ENCODE measurements around the gene ANKRD1.

ANKRD1 gene

DNA sequence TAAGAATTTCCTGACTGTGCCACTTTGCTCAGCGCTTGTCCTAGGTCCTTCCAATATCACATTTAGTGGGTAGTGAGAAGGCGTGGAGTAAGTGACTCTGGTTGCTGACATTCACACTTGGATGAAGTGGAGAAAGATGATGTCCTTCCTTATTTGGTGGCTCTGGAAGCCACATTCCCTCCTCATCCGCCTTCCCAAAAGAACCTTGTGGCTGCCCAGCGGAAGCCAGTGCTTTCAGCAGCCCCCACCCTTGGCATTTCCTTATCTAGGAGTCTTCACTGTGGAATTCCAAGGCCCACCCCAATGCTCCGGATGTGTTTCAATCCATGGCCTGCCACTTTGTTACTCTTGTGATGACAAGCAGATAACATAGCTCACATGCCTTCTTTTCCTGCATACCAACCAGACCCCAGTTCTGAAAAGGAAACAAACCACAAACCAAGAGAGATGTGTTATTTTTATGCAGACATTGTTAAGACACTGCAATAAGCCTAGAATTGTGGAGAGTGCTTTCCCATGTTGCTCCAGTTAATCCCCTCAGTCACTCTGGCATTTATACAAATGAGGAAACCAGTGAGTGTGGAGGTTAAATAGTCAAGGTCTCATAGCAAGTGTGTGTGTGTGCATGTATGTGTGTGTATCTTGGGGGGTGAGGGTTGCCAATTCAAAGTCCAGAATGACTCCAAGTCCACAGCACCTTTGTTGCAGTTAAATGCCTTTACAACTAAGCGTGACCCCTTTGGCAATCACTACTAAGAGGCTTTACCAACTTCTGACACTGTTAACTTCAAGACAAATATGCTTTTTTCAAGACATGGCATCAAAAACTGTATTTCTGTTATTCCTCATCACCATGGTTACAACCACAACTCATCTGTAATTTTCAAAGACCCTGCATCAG, 10.3 kb upstream of the ANKRD1 start:
- DNase-seq = no peak

DNA sequence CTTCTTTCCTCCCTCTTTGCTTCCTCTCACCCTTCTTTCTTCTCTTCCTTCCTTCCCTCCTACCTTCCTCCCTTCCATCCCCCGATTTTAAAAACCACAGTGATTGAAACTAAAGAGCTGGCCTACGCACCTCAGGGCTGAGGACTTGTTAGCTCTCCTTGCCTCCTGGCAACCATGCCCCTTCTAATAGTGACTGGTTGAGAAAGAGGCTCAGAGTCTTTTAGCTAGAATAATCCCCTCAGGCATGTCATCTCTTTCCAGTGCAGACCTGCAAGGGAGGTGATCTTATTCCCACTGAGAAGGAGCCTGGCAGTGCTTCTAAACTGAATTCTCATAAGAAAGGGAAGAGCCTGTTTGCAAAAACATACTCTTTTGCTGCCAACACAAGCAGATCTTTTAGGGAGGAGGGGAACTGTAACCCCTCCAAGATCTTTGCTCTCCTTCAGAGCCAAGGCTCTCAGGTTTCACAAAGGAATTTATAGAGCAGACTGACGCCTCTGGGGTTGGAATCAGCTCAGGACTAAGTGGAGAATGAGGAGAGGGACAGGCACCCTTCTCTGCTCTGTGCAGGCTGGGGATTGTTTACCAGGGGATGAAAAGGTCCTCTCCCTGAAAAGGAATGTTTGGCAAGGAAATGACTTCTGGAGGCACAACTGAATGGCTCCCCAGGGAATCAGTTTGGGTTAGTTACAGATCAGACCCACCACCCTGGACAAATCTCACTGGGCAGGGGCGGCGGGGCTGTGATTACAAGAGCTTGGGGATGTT, 9.4 kb upstream of the ANKRD1 start:
- DNase-seq = no peak

DNA sequence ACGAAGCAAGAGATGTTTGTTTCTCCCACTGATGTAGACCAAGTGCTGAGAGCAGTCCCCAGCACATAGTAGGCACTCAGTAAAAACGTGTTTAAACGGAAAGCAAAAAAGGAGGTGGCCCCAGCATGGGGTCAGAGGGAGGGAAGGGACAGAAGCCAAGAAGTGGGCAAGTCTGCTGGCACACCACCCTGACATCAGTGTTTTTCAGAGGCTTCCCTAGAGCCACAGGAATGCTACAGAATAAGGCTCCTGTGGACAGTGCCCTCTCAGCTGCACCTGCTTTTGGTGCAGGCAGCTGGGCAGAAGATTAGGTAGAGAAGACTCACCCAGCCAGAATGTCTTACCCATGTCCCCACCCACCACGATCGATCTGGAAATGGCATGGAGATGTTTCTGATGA, 8.3 kb upstream of the ANKRD1 start:
- no peak for DNase-seq

DNA sequence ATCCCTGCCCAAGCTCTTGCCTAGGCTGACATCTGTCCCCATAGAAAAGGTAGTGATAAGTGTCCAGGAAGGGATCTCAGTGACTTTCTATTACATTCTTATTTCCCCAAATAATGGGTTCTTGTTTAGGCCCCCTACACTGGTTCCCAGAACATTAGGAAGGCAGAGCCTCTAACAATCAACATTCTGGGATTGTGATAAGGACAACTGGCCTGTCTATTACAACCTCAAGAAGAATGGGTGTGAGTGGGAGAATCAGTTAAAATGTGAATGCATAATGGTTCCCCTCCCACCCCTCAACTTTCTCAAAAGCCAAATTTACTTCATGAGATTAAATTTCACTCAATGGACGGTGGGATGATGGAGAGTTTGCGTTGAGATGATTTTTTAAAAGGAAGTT, 6.4 kb upstream of the ANKRD1 start:
- DNase-seq = no peak

DNA sequence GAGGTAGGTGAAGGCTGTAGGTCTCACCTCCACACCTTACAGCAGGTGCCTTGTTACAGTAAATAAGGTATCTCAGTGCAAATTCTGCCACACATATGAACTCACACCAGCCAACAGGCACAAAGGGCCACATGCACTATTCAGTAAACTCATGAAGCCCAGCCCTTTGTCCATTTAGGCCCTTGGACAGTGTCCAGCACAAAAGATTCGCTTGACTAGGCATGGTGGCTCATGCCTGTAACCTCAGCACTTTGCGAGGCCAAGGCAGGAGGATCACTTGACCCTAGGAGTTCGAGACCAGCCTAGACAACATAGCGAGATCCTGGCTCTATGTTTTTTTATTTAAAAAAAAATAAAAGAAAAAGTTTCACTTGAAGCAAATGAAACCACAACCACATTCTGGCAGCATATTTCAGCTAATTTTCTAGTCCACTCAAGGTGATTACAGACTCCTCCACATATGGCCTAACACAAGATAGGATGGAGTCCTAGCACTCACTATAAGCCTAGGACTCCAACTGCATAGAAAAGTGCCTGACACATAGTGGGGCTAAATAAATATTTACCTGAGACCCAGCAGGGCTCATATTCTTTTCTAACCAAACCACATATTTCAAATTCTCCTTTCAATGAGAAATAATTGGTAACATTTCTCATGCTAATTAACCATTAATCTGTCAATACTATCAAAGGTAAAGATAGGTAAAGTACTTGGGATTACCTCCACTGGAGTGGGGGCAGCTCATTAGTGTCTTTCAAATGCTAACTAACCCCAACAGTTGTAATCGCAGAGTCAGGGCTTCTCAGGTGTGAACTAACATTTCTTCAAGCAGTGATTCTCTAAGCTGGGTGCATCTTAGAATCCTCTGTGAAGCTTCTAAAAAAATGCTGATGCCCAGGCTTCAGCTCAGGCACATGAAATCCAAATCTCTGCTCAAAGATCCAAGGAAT, 4.5 kb upstream of the ANKRD1 start:
- no peak for DNase-seq

DNA sequence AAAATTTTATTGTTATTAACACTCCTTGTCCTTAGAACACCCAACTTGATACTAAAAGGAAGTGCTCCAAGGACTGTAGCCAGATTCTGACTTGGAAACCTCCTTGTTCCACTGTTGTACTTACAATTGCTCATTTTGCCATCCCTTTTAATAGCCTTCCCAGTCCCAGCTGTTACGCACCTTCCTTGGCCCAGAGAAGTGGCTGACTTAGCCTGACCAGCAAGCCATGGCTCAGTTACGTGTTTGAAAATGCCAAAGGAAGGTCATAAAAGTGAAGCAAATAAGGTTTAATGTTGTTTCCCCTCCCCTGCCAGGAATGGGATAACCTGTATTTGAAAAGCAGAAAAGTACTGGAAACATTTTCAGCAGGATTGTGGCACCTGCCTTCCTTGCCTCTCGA, 3.7 kb upstream of the ANKRD1 start:
- no peak for DNase-seq

DNA sequence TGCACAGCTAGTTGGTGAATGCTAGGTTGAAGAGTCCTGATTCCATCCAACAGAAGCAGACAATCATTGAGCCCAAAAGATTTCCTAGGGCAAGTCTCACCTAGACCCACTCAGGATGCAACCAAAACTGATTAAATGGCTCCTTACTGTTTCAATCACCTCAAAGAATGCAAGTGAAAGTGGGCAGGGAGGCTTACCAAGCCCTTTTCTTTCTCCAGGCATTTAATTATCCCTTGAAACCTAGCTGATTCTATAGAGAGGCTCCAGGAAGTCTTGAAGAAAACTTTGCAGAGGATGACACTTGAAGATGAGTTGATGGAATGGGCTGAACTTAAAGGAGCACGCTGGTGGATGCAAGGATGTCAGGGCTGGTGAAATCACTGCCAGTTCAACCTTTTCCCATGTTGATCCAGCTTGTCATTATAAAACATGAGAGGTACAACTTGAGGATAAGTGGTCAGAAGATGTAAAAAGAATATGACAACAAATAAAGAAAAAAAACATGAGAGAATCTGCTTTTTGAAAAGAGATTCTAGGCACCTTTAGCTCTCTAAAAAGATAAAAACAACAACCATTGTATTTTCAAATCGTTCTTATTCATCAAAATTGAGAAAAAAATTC, 2.3 kb upstream of the ANKRD1 start:
- DNase-seq = no peak

DNA sequence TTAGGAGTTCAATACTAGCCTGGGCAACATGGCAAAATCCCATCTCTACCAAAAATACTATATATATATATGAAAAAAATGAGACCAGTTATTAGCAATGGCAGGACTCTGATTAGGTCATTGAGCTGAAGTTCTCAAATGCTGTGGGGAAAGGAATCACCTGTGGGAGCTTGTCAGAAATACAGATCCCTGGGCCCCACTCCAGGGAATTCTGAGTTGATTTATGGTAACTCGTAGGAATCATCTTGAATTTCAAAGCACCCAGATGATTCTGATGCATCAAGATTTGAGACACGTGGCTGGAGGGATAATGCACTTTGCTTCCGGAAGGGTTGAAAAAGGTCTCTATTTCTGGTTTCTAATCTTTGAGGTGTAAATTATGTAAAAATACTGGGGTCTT, 1.0 kb upstream of the ANKRD1 start:
- DNase-seq = no peak

DNA sequence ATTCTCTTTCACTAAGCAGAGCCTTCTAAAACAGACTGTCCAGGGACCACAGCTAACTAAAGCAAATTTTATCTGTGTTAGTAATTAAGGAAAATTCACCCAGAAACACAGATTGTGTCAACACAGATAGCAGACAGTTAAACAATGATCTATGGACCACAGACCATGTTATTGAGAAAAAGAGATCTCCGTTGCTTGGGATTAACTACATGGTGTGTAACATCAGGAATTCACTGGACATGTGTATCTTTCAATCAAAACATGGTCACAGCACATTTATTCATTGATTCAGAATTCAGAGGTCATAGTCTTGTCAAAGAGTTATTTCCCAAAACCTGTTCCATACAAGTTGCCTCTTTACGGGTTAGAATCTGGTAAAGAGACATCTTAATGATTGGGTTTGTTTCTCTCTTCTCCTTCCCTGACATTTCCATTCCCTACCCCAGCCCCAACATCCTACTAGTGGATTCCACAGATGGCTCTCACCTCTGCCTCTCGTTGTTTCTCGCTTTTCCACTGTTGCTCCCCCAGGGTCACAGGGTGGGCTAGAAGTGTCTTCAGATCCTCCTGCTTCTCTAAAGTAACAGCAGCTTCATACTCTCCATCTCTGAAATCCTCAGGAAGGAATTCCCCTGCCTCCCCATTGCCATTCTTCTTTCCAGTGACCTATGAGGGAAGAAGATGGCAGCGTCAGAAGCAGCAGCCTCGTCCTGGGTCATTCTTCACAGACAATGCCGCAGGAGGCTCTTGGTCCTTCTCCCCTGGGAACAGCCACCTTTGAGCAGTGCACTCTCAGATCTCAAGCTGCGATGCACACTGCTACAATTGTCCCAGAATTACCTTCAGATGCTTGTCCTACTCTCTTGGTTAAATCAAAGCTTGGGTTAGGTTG, 958 bp downstream of the ANKRD1 start:
- DNase-seq = no peak

DNA sequence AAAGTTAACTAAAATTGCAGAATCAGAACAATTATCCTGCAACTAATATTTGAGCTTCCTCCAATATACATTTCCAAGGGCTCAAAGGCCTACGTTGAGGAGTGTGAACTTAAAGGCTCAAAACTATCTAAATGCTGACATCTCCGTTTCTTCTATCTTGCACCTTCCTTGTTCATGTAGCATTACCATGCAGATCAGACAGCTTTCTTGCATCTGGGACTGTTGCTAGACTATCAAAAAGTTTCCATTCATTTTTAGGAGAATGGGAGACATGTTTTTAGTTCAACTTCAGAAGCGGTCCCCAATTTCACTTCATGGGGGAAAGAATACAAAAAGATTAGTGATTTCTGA, 2.9 kb downstream of the ANKRD1 start:
- DNase-seq = no peak

DNA sequence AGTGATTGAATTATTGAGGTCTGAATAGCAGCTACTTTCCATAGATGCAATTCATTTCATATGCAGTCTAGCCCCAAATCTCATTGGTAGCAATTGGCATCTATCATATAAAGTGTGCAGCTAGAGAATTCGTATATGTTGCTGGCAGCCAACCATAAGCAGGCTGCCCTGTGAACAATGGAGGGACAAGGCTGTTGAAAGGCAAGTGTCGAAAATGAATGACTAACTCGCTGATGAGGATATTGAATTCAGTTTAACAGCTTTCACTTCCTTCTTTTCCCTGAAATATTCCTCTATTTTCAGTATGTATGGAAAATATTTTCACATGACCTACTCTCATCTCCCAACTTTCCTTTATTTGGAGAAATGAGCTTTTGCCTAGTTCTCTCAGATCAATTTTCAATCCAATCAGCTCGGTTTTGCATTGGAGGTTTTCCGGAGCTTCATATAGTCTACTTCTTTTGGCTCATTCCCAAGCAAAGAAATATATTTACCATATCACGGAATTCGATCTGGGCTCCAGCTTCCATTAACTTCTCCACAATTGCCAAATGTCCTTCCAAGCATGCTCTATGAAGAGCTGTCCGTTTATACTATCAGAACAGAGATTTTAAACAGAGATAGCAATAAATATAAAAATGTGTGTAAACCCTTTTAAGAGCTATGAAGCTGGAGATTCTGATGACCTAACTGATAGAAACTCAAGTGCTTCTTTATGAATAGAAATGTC, 3.5 kb downstream of the ANKRD1 start:
- DNase-seq = no peak

DNA sequence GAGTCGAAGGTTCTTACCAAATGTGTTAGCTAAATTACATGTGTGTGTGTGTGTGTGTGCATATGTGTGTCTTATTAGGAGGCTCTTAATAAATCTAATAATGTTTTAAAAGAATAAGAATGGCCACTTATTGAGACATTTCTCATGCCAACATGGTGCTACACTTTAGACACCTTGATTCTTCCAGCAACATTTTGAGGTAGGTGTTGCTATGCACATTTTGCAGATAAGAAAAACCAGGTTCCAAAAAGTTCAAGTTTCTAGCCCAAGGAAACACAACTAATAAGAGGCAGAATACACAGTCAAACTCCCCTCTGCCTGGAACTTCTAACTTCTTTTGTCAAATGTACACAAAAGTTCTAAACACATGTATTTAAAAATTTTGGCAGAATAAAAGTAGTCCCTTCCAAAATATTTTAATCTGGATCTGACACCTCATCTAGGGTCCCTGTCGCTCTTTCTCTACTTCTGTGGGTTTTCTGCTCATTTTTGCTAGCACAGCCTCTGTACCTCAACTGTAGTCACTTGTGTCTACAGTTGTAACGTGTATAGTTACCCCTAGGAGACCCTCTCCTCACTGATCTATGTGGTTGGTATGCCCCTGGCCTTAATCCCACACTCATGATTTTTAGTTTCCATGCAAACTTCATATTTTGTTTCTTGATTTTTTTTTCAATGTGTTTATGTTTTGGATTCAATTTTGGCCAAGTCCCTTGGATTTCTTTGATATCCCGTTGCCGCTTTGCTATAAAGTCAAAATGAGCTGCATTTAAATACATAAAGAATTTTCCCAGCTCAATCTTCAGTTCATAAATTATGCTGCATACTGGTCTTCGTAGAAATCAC, 4.3 kb downstream of the ANKRD1 start:
- no peak for DNase-seq

DNA sequence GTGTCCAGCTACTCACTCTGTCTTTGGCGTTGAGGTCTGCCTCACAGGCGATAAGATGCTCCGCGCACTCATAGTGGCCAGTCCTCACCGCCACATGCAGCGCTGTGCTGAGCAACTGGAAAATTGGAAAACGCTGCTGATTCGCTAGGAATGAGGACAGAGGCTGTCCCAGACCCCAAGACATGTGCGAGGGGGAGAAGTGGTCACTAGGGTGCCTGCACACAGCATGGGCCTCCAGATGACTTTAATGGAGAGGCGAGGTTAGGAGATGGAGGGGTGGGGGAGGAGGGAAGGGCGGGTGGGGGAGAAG, 5.2 kb downstream of the ANKRD1 start:
- DNase-seq = no peak

DNA sequence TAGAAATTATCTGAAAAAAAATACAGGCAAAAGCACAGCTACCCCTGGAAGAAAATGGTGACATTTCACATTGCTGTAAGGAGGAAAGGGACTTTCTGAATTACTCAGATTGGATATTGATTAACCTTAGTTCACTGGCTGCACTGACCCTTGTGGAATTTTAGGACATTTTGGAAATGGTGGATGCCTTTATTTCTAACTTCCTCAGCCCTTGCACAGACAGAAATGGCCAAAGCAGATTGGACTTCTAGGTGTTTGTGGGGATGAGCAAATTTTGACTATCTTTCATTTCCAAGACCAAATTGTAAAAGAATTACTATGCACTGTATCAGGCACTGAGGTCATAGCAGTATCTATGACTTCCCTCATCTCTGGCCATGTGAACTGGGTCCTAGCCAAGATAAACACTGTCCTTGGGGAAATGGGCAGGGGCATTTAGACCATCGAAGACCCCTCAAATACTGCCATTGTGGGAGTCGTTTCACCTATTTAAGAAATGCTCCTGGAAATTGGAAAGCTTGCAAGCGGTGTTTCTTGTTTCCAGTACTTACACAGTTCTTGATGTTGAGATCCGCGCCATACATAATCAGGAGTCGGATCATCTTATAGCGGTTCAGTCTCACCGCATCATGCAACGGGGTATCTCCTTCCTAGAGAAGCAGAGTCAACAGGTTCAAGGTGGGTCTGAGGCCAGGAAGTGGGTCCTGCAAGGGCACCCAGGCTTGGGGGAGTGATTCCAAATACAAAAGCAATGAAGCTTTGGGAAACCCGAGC, 5.7 kb downstream of the ANKRD1 start:
- no peak for DNase-seq

DNA sequence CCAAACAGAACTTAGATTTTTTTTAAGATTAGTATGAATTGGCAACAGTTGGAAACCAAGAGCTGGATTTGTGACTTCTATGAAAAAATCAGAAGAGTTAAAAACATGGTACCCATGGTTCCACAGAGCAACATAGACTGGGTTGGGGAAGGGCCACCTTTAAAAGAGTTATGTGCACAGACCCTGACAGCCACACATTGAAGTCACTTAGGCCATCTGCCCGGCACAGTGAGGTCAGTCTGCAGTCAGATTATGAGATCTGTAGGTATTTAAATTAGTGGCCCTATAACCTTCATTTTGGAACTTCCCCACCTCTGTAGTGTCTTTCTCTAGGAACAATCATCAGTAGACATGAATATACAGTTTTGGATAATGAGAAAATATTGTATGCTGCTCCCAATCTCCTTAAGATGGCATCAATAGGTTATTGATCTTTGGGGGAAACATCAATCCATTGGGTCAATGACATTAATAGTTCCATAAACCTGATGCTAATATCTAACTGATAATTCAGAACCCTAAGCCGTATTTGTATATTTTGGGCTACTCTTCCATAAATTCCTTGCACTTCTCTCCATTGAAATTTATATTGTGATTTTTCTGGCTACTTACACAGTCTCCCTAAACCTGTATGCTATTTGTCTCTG, 7.0 kb downstream of the ANKRD1 start:
- DNase-seq = no peak

DNA sequence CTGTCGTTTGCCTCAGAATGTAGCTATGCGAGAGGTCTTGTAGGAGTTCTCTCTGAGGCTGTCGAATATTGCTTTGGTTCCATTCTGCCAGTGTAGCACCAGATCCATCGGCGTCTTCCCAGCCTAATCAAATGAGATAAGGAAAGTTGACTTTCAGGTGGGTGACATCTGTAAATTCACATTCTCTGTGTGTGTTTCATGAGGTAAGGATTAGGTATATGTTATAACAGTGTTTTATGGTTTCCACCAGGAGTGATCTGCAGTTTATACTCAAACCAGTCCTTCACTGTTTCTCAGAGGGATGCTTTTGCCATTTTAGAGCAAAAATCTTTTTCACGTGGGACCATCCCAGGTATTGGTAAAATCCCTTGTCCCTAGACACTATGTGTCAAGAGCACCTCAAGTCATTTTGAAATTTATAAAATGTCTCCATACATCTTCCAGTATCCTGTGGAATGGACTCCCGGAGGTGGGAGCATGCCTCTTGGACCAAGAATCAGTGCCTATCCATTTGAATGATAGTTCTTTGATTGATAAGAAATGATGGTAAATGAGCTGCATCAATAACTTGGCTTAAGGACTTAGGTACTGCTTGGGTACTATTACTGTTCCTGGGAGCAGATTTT, 7.9 kb downstream of the ANKRD1 start:
- no peak for DNase-seq

DNA sequence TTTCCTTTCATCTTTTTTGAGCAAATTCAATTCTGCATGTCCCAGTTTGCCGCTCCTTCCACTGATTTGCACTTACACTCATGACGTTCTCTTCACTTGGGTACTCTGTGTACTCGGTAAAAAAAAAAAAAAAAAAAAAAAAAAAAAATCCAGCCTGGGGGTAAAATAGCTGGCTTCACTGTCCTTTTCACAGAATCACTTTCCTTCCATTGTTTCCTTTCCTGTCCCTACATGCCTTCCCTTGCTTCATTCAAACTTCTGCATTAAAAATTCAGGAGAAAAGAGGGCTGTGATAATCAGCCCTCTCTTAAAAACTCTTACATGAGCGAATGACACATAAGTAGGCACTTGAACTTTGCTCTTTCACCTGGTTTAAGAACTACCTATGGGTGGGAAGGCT, 8.7 kb downstream of the ANKRD1 start:
- no peak for DNase-seq
